ENCODE data around the gene PLEKHF1.

PLEKHF1 gene, protein sequence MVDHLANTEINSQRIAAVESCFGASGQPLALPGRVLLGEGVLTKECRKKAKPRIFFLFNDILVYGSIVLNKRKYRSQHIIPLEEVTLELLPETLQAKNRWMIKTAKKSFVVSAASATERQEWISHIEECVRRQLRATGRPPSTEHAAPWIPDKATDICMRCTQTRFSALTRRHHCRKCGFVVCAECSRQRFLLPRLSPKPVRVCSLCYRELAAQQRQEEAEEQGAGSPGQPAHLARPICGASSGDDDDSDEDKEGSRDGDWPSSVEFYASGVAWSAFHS

DNA sequence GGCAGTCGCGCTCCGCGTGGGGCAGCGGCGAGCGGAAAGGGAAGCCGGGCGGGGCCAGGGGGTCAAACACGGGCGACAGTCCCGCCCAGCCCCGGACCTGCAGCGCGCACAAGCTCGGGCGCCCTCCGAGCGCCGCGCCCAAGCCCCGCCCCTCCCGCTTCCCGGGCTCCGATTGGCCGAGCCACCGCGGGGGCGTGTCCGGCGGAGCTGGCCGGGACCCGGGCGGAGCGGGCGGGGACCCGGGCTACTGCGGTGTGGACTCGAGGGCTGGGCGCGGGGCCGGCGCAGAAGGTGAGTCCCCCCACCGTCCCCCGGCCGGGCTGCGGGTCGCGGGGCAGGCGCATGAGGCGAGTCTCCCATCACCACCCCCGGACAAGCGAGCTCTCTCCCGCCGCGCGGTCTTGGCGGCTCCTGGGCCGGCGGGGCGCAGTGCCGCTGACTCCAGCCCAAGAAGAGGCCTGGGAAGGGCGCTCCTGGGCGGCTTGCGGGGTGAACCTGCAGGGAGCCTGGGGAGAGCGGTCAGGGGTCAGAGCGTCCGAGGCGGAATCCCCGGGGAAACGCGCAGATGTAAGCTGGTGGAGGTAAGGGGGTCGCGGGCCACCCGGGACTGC is at the start of gene PLEKHF1:
TSS of gene PLEKHF1 (plus strand) at position 247 of the 611 bp plus-strand sequence. CDS start 8,379 bp downstream, outside the sequence.
- TF ChIP-seq, protein P1, sequence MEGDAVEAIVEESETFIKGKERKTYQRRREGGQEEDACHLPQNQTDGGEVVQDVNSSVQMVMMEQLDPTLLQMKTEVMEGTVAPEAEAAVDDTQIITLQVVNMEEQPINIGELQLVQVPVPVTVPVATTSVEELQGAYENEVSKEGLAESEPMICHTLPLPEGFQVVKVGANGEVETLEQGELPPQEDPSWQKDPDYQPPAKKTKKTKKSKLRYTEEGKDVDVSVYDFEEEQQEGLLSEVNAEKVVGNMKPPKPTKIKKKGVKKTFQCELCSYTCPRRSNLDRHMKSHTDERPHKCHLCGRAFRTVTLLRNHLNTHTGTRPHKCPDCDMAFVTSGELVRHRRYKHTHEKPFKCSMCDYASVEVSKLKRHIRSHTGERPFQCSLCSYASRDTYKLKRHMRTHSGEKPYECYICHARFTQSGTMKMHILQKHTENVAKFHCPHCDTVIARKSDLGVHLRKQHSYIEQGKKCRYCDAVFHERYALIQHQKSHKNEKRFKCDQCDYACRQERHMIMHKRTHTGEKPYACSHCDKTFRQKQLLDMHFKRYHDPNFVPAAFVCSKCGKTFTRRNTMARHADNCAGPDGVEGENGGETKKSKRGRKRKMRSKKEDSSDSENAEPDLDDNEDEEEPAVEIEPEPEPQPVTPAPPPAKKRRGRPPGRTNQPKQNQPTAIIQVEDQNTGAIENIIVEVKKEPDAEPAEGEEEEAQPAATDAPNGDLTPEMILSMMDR (IDR thresholded peaks at IDR 0.05; ENCODE audit: insufficient read depth, low read length, poor library complexity, severe bottlenecking): no peak
- Histone ChIP-seq H3K4me3 (replicated peaks; ENCODE audit: low read depth, low read length) (peak within 1 kb of the TSS; percentile 90), H3K36me3 (ENCODE audit: control insufficient read depth, insufficient read depth, low read length) (peaks cover 3% of the 10 kb centered on the region; the same call in 1 of the 2 replicates), H3K27me3 (replicated peaks; ENCODE audit: control insufficient read depth, insufficient read depth, low read length) (no peaks in the 10 kb centered on the region)
- DNase-seq (ENCODE audit: extremely low read depth, insufficient read length): peak; percentile 92

DNA sequence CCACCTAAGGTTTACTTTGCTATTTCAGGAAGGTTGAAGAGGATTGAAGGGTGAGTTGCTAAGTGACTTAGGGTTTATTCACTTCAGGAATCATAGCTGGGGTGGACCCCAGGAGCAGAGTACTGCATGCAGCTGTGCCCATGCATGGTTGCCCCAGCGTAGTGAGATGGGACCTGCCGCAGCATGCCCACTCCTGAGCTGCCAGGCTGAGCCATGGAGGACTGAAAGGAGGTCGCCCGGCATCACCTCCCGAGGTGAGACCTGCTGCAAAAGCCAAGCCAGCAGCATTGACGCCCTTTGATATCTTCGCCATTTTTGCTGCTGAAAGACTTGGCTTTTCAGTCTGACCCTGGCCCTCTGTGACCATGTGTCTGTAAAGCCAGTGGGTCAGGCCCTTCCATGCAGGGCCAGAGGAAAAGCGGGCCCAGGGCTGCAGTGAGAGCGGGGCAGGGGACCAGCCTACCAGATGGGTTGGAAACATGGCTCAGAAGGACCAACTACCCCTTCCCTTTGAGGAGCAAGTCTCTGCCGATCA is 49.3 kb upstream of the PLEKHF1 start:
- Histone ChIP-seq H3K4me3 (replicated peaks; ENCODE audit: low read depth, low read length) (no peak overlapping the region), H3K36me3 (ENCODE audit: control insufficient read depth, insufficient read depth, low read length) (peaks cover 31% of the 10 kb centered on the region), H3K27me3 (replicated peaks; ENCODE audit: control insufficient read depth, insufficient read depth, low read length) (no peaks in the 10 kb centered on the region)
- DNase-seq (ENCODE audit: extremely low read depth, insufficient read length): no peak
- TF ChIP-seq, protein P1 (IDR thresholded peaks at IDR 0.05; ENCODE audit: insufficient read depth, low read length, poor library complexity, severe bottlenecking): no peak

DNA sequence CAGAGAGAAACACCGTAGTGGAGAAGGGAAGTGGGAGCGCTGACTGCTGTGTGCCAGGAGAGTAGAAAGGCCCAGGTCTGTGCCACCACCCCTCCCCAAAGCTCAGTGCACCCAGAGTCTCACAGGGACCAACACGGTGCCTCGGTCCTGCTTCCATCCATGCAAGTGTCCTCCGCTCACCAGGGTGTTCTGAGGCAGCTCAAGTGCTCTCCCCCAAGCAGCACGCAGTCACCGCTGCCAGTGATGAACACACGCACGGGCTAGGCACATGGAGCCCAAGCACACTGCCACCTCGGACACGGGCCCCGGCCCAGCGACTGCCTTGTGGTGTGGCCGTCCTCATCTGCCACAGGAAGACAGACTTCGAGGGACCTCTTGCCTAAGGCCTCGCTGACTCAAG is 48.7 kb upstream of the PLEKHF1 start:
- H3K36me3 ChIP-seq (ENCODE audit: control insufficient read depth, insufficient read depth, low read length): peaks cover 27% of the 10 kb centered on the region
- H3K4me3 ChIP-seq (replicated peaks; ENCODE audit: low read depth, low read length): no peak overlapping the region
- TF ChIP-seq, protein P1 (IDR thresholded peaks at IDR 0.05; ENCODE audit: insufficient read depth, low read length, poor library complexity, severe bottlenecking): no peak
- no peak for DNase-seq (ENCODE audit: extremely low read depth, insufficient read length)
- H3K27me3 ChIP-seq (replicated peaks; ENCODE audit: control insufficient read depth, insufficient read depth, low read length): no peaks in the 10 kb centered on the region

DNA sequence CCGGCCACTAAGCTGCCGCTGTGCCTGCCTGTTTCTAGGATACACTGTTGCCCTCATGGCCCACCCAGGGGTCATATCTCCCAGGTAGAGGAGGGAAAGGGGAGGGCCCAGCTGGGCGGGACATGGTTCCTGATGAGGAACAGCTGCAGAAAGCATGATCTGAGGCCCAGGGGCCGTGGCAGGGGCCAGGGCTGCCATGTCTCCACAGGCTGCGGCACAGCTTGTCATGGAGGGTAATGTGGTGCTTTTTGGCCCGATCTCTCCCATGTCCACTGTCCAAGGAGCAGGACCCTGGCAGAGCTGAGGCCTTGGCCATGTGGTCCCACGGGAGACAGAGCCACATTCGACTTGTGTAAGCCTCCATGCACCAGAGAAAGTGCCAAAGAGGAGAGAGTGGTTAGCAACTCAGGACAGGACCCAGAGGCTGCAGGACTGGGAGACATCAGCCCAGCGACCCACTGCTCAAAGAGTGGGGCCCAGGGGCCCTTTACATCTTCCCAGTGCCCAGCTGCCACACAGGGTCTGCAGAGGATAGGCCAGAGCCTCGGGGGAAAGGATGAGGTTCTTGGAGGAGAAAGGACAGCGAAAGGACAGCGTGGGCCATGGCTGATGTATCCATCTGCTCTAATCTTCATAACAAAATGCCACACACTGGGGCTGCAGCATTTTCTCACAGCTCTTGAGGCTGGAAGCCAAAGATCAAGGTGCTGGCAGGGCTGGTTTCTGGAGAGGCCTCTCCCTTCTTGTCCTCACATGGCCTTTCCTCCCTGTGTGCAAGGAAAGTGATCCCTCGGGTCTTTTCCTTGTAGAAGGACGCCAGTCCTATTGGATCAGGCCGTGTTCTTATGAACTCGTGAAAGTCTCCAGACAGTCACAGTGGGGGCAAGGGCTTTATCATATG is 47.6 kb upstream of the PLEKHF1 start:
- H3K4me3 ChIP-seq (replicated peaks; ENCODE audit: low read depth, low read length): no peak overlapping the region
- no peak for DNase-seq (ENCODE audit: extremely low read depth, insufficient read length)
- no peaks in the 10 kb centered on the region for H3K27me3 ChIP-seq (replicated peaks; ENCODE audit: control insufficient read depth, insufficient read depth, low read length)
- peaks cover 20% of the 10 kb centered on the region for H3K36me3 ChIP-seq (ENCODE audit: control insufficient read depth, insufficient read depth, low read length)
- TF ChIP-seq, protein P1 (IDR thresholded peaks at IDR 0.05; ENCODE audit: insufficient read depth, low read length, poor library complexity, severe bottlenecking): no peak

DNA sequence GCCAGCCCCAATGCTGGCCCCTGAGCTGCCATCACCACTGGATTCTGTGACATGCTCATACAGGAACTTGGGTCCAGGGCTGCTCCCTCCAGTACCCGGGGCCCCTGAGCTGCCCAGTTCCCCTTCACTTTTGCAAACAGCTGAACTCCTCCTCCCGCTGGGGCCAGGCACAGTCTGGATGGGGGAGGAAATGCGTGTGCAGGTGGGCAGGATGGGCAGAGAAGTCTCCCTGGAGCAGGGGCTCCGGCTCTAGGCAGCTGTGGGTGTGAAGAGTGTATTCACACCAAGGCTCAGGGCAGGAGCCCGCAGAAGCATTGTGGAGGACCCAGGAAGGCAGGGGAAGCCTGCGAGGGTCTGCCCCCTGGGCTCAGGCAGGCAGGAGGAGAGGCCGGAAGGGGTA is 46.8 kb upstream of the PLEKHF1 start:
- TF ChIP-seq, protein P1 (IDR thresholded peaks at IDR 0.05; ENCODE audit: insufficient read depth, low read length, poor library complexity, severe bottlenecking): no peak
- no peak overlapping the region for H3K4me3 ChIP-seq (replicated peaks; ENCODE audit: low read depth, low read length)
- no peaks in the 10 kb centered on the region for H3K27me3 ChIP-seq (replicated peaks; ENCODE audit: control insufficient read depth, insufficient read depth, low read length)
- peaks cover 13% of the 10 kb centered on the region for H3K36me3 ChIP-seq (ENCODE audit: control insufficient read depth, insufficient read depth, low read length)
- DNase-seq (ENCODE audit: extremely low read depth, insufficient read length): no peak
